ENCODE measurements around the gene HSF2.

Gene HSF2

DNA sequence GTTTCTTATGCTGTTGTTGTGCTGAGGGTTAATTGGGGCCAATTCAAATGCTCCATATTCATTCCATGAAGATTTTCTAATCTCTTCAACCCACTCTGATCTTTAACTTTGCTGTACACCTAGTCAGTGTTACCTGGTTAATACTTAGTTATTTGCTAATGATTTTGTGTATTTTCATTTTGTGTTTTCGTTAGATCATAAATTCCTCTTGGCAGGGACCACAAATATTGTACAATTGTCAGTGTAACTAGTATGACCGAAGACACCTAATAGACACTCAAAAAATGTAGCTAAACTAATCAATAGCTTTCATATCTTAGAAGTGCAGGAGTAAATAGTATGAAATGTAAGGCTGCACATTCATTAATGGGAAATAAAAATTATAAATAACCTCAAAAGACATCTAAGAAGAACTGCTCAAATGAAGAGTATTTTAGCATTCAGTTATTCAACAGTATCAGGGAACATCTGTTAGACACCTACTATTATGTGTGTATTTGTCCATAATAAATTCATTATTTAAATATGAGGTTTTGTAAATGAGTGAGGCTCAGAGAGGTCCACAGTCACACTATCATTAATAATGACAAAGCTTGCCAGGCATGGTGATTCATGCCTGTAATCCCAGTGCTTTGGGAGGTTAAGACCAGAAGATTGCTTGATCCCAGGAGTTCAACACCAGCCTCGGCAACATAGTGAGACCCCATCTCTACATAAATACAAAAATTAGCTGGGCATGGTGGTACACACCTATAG, 13.4 kb upstream of the HSF2 start:
- Histone ChIP-seq H3K27ac (ENCODE audit: low read depth, low read length) (no peak overlapping the region), H3K9me3 (ENCODE audit: insufficient read depth, low read length) (no peaks in the 10 kb centered on the region), H3K4me2 (ENCODE audit: low read depth, low read length, poor library complexity, severe bottlenecking) (no peak overlapping the region), H3K79me2 (ENCODE audit: insufficient read depth, low read length) (no peaks in the 10 kb centered on the region), H3F3A (ENCODE audit: insufficient read depth) (no peaks in the 10 kb centered on the region), H3K27me3 (ENCODE audit: low read length) (no peaks in the 10 kb centered on the region), H3K9ac (ENCODE audit: low read length) (no peak overlapping the region), H3K9me2 (replicated peaks; ENCODE audit: insufficient read depth, low read length) (no peaks in the 10 kb centered on the region), H4K20me1 (ENCODE audit: low read depth, low read length) (no peaks in the 10 kb centered on the region), H2AFZ (ENCODE audit: low read depth, low read length, severe bottlenecking) (no peak overlapping the region), H3K36me3 (ENCODE audit: low read length) (no peaks in the 10 kb centered on the region), H3K4me3 (ENCODE audit: insufficient read depth, low read length, poor library complexity, severe bottlenecking) (no peak overlapping the region)
- TF ChIP-seq, protein P1, sequence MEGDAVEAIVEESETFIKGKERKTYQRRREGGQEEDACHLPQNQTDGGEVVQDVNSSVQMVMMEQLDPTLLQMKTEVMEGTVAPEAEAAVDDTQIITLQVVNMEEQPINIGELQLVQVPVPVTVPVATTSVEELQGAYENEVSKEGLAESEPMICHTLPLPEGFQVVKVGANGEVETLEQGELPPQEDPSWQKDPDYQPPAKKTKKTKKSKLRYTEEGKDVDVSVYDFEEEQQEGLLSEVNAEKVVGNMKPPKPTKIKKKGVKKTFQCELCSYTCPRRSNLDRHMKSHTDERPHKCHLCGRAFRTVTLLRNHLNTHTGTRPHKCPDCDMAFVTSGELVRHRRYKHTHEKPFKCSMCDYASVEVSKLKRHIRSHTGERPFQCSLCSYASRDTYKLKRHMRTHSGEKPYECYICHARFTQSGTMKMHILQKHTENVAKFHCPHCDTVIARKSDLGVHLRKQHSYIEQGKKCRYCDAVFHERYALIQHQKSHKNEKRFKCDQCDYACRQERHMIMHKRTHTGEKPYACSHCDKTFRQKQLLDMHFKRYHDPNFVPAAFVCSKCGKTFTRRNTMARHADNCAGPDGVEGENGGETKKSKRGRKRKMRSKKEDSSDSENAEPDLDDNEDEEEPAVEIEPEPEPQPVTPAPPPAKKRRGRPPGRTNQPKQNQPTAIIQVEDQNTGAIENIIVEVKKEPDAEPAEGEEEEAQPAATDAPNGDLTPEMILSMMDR (IDR thresholded peaks at IDR 0.05; ENCODE audit: insufficient read depth, low read length, poor library complexity, severe bottlenecking), result no peak
- no peak for TF ChIP-seq EZH2phosphoT487 (conservative IDR thresholded peaks at IDR 0.05; ENCODE audit: low read length)

GRCh38 chr6:122388945-122389344, 10.5 kb upstream of the HSF2 start:
- no peak overlapping the region for H3K4me2 ChIP-seq (ENCODE audit: low read depth, low read length, poor library complexity, severe bottlenecking)
- no peak overlapping the region for H2AFZ ChIP-seq (ENCODE audit: low read depth, low read length, severe bottlenecking)
- no peak overlapping the region for H3K4me3 ChIP-seq (ENCODE audit: insufficient read depth, low read length, poor library complexity, severe bottlenecking)
- TF ChIP-seq, protein P1 (IDR thresholded peaks at IDR 0.05; ENCODE audit: insufficient read depth, low read length, poor library complexity, severe bottlenecking), result no peak
- TF ChIP-seq EZH2phosphoT487 (conservative IDR thresholded peaks at IDR 0.05; ENCODE audit: low read length), result no peak
- H3K79me2 ChIP-seq (ENCODE audit: insufficient read depth, low read length), result no peaks in the 10 kb centered on the region
- no peaks in the 10 kb centered on the region for H3F3A ChIP-seq (ENCODE audit: insufficient read depth)
- no peaks in the 10 kb centered on the region for H3K9me2 ChIP-seq (replicated peaks; ENCODE audit: insufficient read depth, low read length)
- H3K27ac ChIP-seq (ENCODE audit: low read depth, low read length), result no peak overlapping the region
- no peaks in the 10 kb centered on the region for H3K27me3 ChIP-seq (ENCODE audit: low read length)
- H3K36me3 ChIP-seq (ENCODE audit: low read length), result no peaks in the 10 kb centered on the region
- H3K9me3 ChIP-seq (ENCODE audit: insufficient read depth, low read length), result no peaks in the 10 kb centered on the region
- H3K9ac ChIP-seq (ENCODE audit: low read length), result no peak overlapping the region
- H4K20me1 ChIP-seq (ENCODE audit: low read depth, low read length), result no peaks in the 10 kb centered on the region

- no peak overlapping the region for H3K4me3 ChIP-seq (ENCODE audit: insufficient read depth, low read length, poor library complexity, severe bottlenecking)
- H3K9me3 ChIP-seq (ENCODE audit: insufficient read depth, low read length), result no peaks in the 10 kb centered on the region
- no peaks in the 10 kb centered on the region for H3K9me2 ChIP-seq (replicated peaks; ENCODE audit: insufficient read depth, low read length)
- H3F3A ChIP-seq (ENCODE audit: insufficient read depth), result no peaks in the 10 kb centered on the region
- H3K4me2 ChIP-seq (ENCODE audit: low read depth, low read length, poor library complexity, severe bottlenecking), result no peak overlapping the region
- no peak overlapping the region for H3K27ac ChIP-seq (ENCODE audit: low read depth, low read length)
- H3K27me3 ChIP-seq (ENCODE audit: low read length), result no peaks in the 10 kb centered on the region
- TF ChIP-seq, protein P1 (IDR thresholded peaks at IDR 0.05; ENCODE audit: insufficient read depth, low read length, poor library complexity, severe bottlenecking), result no peak
- no peak for TF ChIP-seq EZH2phosphoT487 (conservative IDR thresholded peaks at IDR 0.05; ENCODE audit: low read length)
- H3K36me3 ChIP-seq (ENCODE audit: low read length), result no peaks in the 10 kb centered on the region
- no peak overlapping the region for H3K9ac ChIP-seq (ENCODE audit: low read length)
- no peaks in the 10 kb centered on the region for H3K79me2 ChIP-seq (ENCODE audit: insufficient read depth, low read length)
- H4K20me1 ChIP-seq (ENCODE audit: low read depth, low read length), result no peaks in the 10 kb centered on the region
- H2AFZ ChIP-seq (ENCODE audit: low read depth, low read length, severe bottlenecking), result no peak overlapping the region
These were observed 9.6 kb upstream of the HSF2 start for GRCh38 chr6:122389704-122390372.

Measured in SU-DHL-6 (cell line).